ENCODE results near the gene UXS1. TPM values are rescaled to one million over a fixed set of nuclear protein-coding genes. Genes with fewer than 3 reads are reported as not detected.

UXS1 gene
- total RNA-seq, 1 donor from 2014 or later: 27.4 TPM

DNA sequence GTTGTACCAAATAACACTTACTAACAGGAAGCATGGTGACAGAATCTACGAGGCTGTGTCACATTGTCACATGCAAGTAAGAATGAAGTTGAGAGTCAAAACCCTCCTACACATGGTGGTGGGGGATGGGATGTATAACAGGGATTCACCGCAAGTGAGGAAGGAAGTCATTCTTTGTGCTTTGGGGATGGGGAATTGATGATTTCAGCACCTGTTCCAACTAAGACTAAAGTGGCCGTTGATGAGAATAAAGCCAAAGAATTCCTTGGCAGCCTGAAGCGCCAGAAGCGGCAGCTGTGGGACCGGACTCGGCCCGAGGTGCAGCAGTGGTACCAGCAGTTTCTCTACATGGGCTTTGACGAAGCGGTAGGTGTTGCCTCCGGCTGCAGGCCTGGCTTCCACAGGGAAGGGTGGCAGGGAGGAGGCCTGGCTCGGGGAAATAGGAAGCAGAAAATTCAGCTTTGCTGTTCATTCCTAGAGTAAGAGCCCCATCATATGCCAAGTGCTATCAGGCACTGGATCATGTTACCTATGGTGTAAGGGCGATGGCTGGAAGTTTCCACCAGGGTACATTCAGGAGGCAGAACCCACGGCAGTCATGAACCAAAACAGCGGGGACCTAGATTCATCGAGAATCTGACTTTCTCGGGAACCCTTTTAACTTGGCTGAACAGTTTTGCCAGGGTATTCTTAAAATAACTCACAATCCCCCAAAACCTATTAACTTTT lies 120.3 kb downstream of the UXS1 start:
- no peak for DNase-seq (ENCODE audit: missing footprints)
- ATAC-seq: no peak
- intact Hi-C loops (cut with DNase I): no loop called here

DNA sequence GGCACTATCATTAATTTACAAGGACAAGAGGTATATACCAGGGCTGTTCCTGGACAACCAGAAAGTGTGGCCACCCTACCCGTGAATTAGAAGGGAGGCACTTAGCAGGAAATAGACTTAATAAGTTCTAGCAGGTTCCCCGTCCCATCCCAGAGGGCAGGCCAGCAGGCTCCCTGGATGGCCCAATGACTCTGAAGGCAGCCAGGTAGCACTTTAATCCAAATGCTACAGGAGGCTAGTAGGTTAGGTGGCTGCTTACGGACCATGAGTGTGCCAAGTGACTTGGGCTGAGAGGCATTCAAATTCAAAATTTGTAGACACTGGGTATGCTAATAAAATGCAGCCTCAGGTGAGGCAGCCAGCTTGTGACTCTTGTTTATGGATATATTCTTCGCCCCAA lies 123.9 kb downstream of the UXS1 start:
- intact Hi-C loops (cut with DNase I): no loop called here
- ATAC-seq: no peak
- no peak for DNase-seq (ENCODE audit: missing footprints)

DNA sequence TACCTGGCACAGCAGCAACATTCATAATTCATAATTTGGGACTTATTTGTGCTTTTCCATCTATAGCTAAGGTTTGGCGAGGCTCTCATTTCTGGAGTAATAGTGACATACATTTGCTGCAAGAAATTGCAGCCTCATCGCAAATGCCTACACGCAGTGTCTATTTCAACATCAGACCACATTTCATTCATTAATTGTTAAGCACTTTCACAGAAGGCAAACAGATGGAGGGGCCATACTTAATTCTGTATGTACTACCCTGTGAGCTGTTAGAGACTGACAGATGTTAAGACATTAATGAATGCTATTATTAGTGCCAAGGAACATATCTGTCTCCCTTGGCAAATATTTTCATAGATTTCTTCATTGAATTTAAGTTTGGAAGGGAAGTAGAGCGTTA lies 125.7 kb downstream of the UXS1 start:
- ATAC-seq: no peak
- intact Hi-C loops (cut with DNase I): no loop called here
- no peak for DNase-seq (ENCODE audit: missing footprints)

DNA sequence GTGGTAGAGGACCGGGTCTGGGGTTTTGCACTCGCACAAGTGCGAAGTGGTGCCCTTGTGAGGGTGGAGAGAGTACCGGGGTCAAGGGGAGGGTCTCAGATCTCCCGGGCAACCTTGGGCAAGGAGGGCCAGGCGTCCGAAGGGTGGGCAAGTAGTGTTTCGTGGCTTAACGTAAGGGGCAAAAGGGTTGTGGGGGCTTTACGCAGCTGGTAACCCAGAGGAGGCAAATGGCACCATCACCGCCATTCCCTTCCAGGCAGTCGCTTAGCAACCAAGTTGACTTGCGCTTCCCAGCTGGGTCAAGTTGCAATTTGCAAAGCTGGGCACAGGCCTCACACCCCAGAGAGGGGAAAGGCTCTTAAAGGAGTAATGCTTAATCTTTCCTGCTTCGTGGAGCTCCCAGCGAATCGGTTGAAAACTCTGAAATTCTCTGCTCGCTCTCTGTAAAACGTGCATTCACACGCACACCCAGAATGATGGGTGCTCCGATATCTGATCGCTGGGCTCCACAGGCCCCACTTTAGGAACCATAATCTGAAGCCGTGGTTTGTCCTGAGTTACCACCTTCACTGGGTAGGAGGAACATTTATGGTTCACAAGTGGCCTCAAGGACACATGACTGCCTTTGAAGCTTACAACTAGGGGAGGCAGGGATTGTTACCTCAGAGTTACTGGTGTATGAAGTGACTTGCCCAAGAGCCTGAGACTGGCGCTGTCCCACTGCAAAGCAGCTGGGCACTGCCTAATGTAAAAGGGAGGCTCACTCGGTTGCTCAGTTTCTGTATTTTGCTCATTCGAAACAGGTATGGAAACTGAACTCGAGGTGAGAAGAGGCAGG lies 127.9 kb downstream of the UXS1 start:
- intact Hi-C loops (cut with DNase I): no loop called here
- ATAC-seq: no peak
- DNase-seq (ENCODE audit: missing footprints): no peak

DNA sequence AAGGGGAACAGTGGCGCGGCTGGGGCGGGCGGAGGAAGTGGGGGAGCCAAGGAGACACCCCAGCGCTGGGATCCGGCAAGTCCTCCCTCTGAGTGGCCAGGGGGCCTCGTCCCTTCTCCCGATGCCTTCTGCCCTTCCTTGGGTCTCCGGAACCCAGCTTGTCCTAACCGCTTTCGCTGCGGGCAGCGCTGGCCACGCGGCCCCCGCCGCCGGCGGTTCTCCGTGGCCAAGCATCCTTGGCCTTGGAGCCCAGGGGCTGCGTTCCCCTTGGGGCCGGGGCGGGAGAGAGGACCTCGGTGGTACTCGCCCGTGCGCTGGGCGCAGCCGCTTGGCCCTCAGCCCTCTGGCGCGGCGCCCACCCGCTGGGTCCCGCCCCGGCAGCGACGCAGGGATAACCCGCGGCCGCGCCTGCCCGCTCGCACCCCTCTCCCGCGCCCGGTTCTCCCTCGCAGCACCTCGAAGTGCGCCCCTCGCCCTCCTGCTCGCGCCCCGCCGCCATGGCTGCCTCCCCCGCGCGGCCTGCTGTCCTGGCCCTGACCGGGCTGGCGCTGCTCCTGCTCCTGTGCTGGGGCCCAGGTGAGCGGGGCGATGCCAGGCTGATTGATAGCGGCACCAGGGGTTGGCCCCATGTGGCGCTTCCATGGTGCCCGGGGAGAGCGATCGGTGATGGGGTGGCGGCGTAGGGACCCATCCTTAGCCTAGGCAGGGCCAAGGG lies 128.7 kb downstream of the UXS1 start:
- ATAC-seq (peak; percentile 56), DNase-seq (ENCODE audit: missing footprints) (no peak)
- intact Hi-C loops (cut with DNase I): no loop called here

DNA sequence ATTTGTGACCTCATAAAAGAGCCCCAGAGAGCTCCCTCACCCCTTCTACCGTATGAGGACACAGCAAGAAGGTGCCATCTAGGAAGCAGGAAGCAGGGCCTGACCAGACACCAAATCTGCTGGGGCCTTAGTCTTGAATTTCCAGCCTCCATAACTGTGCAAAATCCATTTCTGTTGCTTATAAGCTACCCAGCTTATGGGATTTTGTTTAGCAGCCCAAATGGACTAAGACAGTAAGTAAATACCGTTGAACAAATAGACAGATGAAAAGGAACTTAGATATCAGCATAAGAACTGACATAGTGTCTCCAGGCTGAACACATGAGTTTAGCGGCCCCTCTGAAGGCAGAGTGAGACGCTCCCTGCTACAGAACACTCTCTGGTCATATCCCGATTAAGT lies 130.9 kb downstream of the UXS1 start:
- no peak for DNase-seq (ENCODE audit: missing footprints)
- intact Hi-C loops (cut with DNase I): no loop called here
- no peak for ATAC-seq

DNA sequence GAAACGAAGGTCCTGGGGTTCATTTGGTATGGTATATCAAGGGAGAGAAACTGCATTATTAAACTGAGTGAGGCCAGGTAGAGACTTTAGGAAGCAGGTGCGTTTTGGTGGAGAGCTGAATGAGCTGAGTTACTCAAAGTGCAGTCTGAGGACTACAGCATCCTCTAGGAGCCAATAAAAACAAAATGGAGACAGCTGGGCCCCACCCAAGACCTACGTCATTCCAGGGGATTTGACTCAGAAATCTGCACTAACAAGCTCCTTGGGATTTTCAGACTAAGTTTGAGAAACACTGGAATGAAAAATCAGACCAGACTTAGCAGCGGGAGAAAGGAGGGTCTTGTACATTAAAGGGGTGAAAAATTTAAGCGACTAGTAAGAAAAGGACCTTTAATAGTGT lies 131.5 kb downstream of the UXS1 start:
- DNase-seq (ENCODE audit: missing footprints) (no peak), ATAC-seq (peak; percentile 47)
- intact Hi-C loops (cut with DNase I): no loop called here

DNA sequence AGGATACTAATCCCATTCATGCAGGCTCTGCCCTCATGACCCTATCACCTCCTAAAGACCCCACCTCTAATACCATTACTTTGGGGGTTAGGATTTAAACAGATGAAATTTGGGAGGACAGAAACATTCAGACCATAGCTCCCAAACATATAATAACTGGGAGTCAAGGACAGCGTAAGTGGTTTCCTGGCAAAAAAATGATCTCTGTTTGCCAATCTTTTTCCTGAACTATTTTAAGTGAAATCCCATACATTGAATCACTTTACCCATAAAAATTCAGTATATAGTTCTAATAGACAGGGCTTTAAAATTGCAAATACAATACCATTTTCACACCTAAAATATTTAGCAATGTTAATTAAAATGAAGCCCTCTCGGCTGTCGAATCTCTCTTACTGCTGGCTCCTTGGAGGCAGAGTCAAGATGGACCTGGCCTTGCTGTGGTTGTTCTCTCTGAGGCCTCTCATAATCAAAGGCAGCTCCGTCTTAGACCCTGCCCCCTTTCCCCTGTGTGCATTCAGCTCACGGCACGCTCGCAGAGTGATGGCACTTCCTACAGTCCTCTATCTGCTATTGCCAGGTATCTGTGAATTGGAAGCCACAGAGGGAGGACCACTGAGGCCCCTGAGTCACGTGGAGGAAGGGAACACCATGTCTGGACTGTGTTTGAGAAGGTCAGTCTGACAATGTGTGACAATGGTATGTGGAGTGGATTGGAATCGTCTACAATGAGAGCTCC lies 132.3 kb downstream of the UXS1 start:
- DNase-seq (ENCODE audit: missing footprints): no peak
- ATAC-seq: no peak
- intact Hi-C loops (cut with DNase I): no loop called here

DNA sequence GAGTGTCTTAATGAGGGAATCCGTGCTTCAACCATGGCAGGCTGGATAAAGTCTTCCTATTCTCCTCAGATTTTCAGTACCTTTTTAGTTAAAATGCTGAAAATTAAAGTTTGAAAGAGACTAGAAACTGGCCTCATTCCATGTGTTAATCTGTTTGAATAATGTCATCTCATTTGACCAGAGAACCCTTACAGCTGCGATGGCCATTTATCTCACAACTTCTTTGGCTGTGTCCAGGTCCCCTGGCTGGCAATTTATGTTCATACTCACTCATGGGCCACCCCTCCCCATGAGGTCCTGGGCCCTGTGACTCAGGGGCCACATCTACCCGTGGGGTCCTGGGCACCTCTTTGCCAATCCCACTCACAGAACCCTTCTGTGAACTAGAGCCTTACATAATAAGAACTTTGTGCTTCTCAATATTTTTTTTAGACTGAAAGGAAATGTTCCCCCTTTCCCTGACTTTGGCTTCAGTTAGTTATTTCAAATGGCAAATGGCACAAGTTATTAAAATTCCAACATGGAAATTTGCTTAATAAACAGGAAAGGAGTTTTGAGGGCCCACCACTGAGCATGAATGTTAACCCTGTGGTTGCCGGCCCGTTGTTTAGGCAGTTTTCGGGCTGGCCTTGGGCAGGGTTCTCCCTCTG lies 134.6 kb downstream of the UXS1 start:
- intact Hi-C loops (cut with DNase I): no loop called here
- no peak for ATAC-seq
- DNase-seq (ENCODE audit: missing footprints): no peak

DNA sequence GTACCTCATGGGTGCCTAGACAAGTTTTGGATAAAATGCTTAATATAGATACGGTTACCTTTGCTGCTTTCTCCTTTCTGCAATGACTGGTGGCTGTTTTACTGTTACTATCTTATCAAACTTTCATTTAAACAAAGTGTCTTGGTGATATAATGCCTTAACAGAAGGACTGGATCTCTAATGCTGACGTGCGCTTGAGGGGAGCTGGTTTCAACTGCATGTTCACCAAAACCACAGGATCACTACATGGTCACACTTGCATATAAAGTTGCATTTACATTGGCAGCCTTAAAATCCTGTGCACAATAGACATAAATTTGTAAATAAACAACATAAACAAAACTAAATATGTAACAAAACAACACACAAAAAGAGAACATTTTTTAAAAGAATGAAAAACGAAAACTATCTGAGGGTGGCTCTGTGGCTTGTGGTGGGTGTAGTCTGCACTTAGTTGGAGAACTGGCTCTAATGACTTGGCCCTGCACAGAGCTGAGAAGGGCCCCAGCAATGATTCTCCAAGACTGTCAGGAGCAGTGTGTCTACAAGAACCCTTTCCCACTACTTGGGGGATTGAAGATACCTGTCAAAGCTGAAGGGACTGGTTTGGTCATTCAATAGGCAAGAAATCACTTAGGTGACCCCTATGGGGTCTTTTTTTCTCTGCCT lies 135.5 kb downstream of the UXS1 start:
- no peak for DNase-seq (ENCODE audit: missing footprints)
- intact Hi-C loops (cut with DNase I): no loop called here
- ATAC-seq: no peak

DNA sequence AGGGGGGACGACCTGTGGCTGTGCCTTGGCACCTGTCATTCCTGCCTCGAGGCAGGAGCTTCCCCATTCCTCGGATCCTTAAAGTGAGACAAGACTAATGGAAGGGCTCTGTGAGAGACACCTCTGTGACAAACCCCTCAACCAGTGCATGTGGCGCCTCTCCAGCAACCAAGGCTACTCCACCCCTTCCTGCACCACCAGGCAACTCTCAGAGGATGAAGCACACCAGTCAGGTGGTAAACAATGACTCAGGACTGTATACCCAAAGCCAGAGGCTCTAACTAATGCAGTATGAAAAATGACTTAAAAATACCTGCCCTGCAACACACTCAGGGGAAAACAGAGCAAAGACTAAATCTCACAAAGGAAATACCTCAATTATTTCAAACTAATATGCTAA lies 136.9 kb downstream of the UXS1 start:
- DNase-seq (ENCODE audit: missing footprints): no peak
- no peak for ATAC-seq
- intact Hi-C loops (cut with DNase I): no loop called here

DNA sequence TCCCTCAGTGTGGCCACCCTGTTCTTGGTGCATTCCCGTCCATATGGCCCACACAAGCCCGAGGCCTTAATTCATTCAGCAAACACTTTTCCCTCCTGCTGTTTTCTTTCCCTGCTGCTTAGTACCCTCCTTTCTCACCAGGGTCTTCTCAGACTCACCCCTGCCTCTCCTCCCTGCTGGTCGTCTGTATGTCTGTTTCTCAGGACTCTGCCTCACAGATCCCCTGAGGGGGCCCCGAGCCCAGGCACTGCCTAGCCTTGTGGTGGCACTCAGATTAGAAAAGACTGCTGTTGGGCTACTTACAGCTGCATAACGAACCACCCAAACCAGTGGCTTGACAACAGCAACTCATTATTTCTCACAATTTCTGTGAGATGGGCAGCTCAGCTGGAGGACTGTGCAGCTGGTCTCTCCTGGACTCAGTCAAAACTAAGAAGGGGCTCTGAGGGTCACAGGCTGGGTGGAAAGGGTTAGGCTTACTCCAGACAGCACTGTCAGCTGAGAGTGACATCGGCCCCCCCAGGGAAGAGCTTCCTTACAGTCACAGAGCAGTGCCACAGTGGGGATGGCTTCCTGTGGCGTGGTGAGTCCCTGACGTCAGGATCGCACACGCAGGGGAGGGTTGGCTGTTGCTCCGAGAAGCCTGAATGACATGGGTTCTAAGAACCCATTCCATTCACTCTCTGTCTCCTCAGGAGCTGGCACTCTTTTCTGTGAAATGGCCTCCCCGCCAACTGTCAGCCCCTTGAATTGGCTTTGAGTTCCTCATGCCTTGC lies 139.0 kb downstream of the UXS1 start:
- DNase-seq (ENCODE audit: missing footprints) (no peak), ATAC-seq (no peak)
- intact Hi-C loops (cut with DNase I): no loop called here

DNA sequence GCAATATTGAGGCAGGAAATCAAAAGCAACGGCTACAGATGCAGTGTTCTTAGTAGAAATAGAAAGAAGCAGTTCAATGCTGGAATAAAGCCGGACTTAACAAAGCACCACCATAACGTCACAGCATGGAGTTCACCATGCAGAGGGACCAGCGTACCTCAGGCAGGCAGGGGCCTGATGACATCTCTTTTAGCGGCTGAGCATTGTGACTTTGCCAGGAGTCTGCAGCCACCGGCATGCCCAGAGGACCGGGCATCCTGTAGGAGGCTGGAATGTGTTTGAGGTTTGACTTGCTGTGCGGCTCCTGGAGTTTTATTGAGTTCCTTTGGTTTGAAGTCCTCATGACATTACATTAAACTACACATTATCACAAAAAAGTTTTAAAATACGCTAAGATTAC lies 139.8 kb downstream of the UXS1 start:
- intact Hi-C loops (cut with DNase I): no loop called here
- DNase-seq (ENCODE audit: missing footprints) (no peak), ATAC-seq (no peak)

DNA sequence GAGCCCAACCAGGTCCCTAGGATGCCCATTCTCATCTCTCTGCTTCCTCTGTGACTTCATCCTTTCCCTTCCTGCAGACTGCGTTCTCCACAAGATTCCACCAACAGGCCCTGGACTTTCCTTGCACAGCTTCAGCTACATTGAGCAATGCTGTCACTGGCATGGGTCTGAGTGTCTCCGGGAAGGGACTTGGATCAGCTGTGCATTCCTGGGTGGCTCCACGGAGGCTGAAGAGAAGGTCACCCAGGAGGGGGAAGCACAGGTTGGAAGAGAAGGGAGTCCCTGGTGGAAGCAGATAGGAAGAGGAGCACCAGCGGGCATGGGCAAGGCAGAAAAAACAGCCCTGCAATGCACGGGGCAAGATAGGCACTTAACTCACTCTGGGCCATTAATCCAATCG lies 140.5 kb downstream of the UXS1 start:
- no peak for DNase-seq (ENCODE audit: missing footprints)
- ATAC-seq: no peak
- intact Hi-C loops (cut with DNase I): no loop called here

DNA sequence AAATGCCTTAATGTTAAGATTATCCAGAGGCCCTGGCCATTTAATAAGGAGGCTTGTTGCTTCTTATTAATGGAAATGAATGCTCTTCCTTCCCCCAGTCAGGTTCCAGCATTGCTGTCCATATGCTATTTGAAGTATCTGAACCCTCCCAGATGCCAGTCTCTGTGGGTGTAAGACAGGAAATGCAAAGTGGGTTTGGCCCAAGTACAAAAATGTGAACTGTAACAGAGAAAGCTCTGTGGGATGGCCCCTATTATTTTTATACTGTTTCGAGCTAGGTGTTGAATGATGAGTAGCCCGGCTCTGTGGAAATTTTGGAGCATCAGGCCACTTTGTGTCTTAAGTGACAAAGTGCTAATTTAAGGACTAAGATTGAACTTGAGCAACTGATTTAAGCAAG lies 141.0 kb downstream of the UXS1 start:
- DNase-seq (ENCODE audit: missing footprints) (no peak), ATAC-seq (no peak)
- intact Hi-C loops (cut with DNase I): no loop called here

DNA sequence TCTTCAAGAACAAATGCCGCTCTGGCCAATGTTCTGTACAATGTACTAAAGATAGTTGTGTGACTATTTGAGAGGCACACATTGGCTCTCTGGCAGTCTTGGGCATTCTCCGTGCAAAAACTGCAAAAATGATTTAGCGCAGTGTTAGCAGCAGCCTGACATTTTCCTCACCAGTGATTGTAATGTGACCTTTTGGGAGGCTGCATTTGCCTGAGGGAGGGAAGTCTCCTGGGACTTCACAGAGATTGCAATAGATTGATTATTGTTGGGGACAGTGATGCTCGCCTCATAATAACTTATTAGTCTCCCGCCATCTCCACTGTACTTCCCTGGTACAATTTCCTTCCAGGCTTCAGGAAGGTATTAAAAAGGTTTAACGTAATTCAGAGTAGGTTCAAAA lies 149.2 kb downstream of the UXS1 start:
- ATAC-seq (no peak), DNase-seq (ENCODE audit: missing footprints) (no peak)
- intact Hi-C loops (cut with DNase I): no loop called here

DNA sequence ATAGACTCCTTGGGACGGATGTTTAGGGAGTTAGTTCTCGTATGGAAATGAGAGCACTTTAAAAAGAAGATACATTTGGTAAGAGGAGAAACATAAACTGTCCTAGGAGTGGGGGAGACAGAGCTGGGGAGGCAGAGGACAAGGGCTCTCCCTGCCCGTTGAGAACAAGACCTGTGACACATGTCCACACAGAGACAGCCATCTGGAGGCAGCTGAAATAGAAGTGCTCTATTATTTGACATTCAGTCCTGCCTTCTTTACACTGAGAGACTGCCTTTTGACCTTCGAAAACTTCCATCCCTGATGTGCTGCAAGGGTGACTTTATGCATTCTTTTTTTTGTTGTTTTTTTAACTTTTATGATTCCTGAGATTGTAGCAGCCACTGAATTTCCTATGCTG lies 150.1 kb downstream of the UXS1 start:
- DNase-seq (ENCODE audit: missing footprints) (no peak), ATAC-seq (no peak)
- intact Hi-C loops (cut with DNase I): no loop called here

All from Right ventricle myocardium inferior (tissue), 1 donor.